ENCODE measurements around the gene TAS1R3.

Gene TAS1R3

GRCh38 chr1:1381294-1381693, 50.2 kb downstream of the TAS1R3 start:
- H3K4me3 ChIP-seq (replicated peaks; ENCODE audit: low read depth, low read length), result no peak overlapping the region
- TF ChIP-seq CTCF (IDR thresholded peaks at IDR 0.05; ENCODE audit: low read depth, low read length, missing control alignments), result no peak
- DNase-seq (ENCODE audit: extremely low read depth, low read depth), result no peak
